ENCODE data around the gene RGP1.
A peak's percentile ranks its signal among the peaks of the same experiment; 100 is the strongest.

Gene RGP1

GRCh38 chr9:35729700-35730485 is 19.2 kb upstream of the RGP1 start:
- no peak overlapping the region for H3K4me3 Mint-ChIP-seq
- H3K9me3 Mint-ChIP-seq, result no peaks in the 10 kb centered on the region
- peaks cover 8% of the 10 kb centered on the region for H3K4me1 Mint-ChIP-seq
- H3K36me3 Mint-ChIP-seq (ENCODE audit: low read depth), result peaks cover 22% of the 10 kb centered on the region
- TF ChIP-seq, protein P1, sequence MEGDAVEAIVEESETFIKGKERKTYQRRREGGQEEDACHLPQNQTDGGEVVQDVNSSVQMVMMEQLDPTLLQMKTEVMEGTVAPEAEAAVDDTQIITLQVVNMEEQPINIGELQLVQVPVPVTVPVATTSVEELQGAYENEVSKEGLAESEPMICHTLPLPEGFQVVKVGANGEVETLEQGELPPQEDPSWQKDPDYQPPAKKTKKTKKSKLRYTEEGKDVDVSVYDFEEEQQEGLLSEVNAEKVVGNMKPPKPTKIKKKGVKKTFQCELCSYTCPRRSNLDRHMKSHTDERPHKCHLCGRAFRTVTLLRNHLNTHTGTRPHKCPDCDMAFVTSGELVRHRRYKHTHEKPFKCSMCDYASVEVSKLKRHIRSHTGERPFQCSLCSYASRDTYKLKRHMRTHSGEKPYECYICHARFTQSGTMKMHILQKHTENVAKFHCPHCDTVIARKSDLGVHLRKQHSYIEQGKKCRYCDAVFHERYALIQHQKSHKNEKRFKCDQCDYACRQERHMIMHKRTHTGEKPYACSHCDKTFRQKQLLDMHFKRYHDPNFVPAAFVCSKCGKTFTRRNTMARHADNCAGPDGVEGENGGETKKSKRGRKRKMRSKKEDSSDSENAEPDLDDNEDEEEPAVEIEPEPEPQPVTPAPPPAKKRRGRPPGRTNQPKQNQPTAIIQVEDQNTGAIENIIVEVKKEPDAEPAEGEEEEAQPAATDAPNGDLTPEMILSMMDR (IDR thresholded peaks at IDR 0.05; ENCODE audit: unreplicated experiment in 3 of 3), result peak; percentile 44 to 55 (median 51)
- peak overlapping the region in 1 of 3 experiments; percentile 87 for H3K27ac Mint-ChIP-seq
- no peaks in the 10 kb centered on the region for H3K27me3 Mint-ChIP-seq (ENCODE audit: low read depth)

DNA sequence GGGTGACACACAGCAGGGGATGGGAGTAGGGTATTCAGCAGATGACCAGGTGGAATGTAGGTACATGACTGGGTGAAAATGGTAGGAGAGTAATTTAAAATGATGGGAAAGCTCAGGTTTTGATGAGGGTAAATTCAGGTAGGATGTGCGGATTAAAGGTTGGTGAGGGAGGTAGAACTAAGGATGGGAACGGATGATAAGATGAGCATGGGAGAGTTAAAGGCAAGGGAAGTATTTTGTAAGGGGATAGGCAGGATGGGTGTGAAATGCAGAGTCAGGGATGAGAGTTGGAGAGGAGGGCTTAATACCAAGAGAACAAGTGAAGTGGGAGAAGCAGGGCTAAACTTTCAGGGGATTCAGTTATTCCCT is 18.6 kb upstream of the RGP1 start:
- no peak overlapping the region for H3K4me3 Mint-ChIP-seq
- H3K27me3 Mint-ChIP-seq (ENCODE audit: low read depth), result no peaks in the 10 kb centered on the region
- TF ChIP-seq, protein P1 (IDR thresholded peaks at IDR 0.05; ENCODE audit: unreplicated experiment in 3 of 3), result no peak
- peaks cover 8% of the 10 kb centered on the region for H3K4me1 Mint-ChIP-seq
- H3K27ac Mint-ChIP-seq, result peak overlapping the region in 1 of 3 experiments; percentile 87
- no peaks in the 10 kb centered on the region for H3K9me3 Mint-ChIP-seq
- H3K36me3 Mint-ChIP-seq (ENCODE audit: low read depth), result peaks cover 22% of the 10 kb centered on the region

DNA sequence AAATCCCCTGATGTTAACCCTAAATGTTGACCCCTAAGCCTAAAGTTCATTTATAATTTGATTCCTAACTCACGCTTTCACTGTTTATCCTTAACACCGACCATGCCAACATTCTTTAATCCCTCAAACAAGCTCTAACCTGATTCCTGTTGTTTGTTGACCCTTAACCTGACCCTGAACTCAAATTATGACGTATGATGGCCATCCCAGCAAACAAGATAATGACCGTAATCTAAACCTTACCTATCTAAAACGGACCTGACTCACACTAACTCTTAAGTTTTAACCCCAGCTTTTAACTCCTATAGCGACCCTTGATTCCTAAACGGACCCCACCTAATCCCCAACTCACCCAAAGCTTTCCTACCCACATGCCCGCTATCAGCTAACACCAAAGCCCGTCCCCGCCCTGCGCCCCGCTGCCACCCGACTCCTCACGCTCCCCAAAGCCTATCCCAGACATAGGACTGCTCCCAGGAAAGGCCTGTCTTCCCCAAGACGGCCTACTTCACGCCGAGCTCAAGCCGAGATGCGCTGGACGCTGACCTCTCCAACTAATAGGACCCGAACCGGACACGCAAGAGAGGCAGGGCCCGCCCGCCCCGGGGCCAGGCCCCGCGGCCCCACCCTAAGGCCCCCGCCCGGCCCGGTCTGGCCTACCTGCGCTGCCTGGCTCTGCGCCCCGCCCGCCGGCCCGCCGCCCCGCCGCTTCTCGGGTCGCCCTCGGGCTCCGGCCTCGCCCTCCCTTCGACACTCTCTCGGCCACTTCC is 17.5 kb upstream of the RGP1 start:
- Mint-ChIP-seq H3K27me3 (ENCODE audit: low read depth) (no peaks in the 10 kb centered on the region), H3K4me3 (peak overlapping the region in 1 of 3 experiments; percentile 94), H3K9me3 (no peaks in the 10 kb centered on the region), H3K4me1 (peaks cover 8% of the 10 kb centered on the region), H3K36me3 (ENCODE audit: low read depth) (peaks cover 24% of the 10 kb centered on the region), H3K27ac (peak overlapping the region in 1 of 3 experiments; percentile 87)
- TF ChIP-seq, protein P1 (IDR thresholded peaks at IDR 0.05; ENCODE audit: unreplicated experiment in 3 of 3), result no peak

DNA sequence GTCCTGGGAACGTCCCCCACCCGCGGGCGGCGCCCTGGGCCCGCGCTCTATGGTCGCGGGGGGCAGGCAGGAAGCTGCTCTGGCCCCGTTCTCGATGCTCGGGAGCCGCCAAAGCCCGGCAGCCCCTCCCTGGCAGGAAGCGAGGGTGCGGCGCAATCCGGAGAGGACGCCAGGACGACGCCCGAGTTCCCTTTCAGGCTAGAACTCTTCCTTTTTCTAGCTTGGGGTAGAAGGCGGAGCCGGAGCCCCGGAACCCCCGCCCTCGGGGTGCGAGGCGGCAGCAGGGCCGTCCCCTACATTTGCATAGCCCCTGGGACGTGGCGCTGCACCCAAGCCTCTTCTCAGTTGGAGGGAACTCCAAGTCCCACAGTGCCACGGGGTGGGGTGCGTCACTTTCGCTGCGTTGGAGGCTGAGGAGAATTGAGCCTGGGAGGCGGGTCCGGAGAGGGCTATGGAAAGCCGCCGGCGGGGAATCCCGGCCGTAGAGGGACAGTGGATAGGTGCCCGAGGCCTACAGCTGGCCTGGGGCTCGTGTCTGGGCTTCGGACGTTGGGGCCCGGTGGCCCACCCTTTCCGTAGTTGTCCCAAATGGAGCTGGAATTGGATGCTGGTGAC is 16.8 kb upstream of the RGP1 start, which contains the start of the genes CREB3 and TLN1:
TSS of gene CREB3 (plus strand) at position 482 of the 615 bp plus-strand sequence. CDS start at position 589, 107 bp downstream.
TSS of gene TLN1 (minus strand) at position 11 of the 615 bp plus-strand sequence. CDS start 6,501 bp downstream, outside the sequence.
- TF ChIP-seq, protein P1 (IDR thresholded peaks at IDR 0.05; ENCODE audit: unreplicated experiment in 3 of 3), result no peak

GRCh38 chr9:35732800-35733541 is 16.1 kb upstream of the RGP1 start:
- peaks cover 8% of the 10 kb centered on the region for H3K4me1 Mint-ChIP-seq
- H3K4me3 Mint-ChIP-seq, result peak overlapping the region in 1 of 3 experiments; percentile 94
- TF ChIP-seq, protein P1 (IDR thresholded peaks at IDR 0.05; ENCODE audit: unreplicated experiment in 3 of 3), result no peak
- no peaks in the 10 kb centered on the region for H3K27me3 Mint-ChIP-seq (ENCODE audit: low read depth)
- peaks cover 28% of the 10 kb centered on the region for H3K36me3 Mint-ChIP-seq (ENCODE audit: low read depth)
- peak overlapping the region in 1 of 3 experiments; percentile 87 for H3K27ac Mint-ChIP-seq
- no peaks in the 10 kb centered on the region for H3K9me3 Mint-ChIP-seq

More for the DNA sequence above, 16.8 kb upstream of the RGP1 start, which contains the start of the genes CREB3 and TLN1:
- H3K36me3 Mint-ChIP-seq (ENCODE audit: low read depth), result peaks cover 23% of the 10 kb centered on the region
- H3K4me1 Mint-ChIP-seq, result peaks cover 8% of the 10 kb centered on the region
- H3K9me3 Mint-ChIP-seq, result no peaks in the 10 kb centered on the region
- peak within 1 kb of the TSS in 1 of 3 experiments; percentile 94 for H3K4me3 Mint-ChIP-seq
- H3K27ac Mint-ChIP-seq, result peak within 1 kb of the TSS in 1 of 3 experiments; percentile 87
- no peaks in the 10 kb centered on the region for H3K27me3 Mint-ChIP-seq (ENCODE audit: low read depth)

Measured in nephron (organoid).